GM18502 (cell line): ENCODE measurements around the gene PFDN4.

Source experiments
- ATAC-seq: cut with Tn5 transposase; IDR thresholded peaks from one replicate; pipeline ENCODE4 v1.9.1; 2021; ENCODE audit warnings: mild to moderate bottlenecking; ENCODE audit not compliant: unreplicated experiment, poor library complexity

Gene PFDN4

GRCh38 chr20:54199283-54199682 lies 8.6 kb upstream of the PFDN4 start:
- peak; percentile 9 for ATAC-seq

GRCh38 chr20:54199721-54200176 lies 8.1 kb upstream of the PFDN4 start:
- peak; percentile 54 for ATAC-seq

- ATAC-seq: no peak
Observed at GRCh38 chr20:54200487-54201267, 7.2 kb upstream of the PFDN4 start.

- ATAC-seq: no peak
Observed at GRCh38 chr20:54201268-54201846, 6.5 kb upstream of the PFDN4 start.

GRCh38 chr20:54203281-54203680 lies 4.6 kb upstream of the PFDN4 start:
- ATAC-seq: no peak

- ATAC-seq: no peak
Observed at GRCh38 chr20:54204063-54204462, 3.8 kb upstream of the PFDN4 start.

- no peak for ATAC-seq
Observed at GRCh38 chr20:54204481-54204880, 3.4 kb upstream of the PFDN4 start.

GRCh38 chr20:54205450-54205849 lies 2.4 kb upstream of the PFDN4 start:
- no peak for ATAC-seq

GRCh38 chr20:54207053-54207742 lies 689 bp upstream of the PFDN4 start:
- ATAC-seq: no peak

GRCh38 chr20:54208548-54209176 lies 775 bp downstream of the PFDN4 start:
- ATAC-seq: peak; percentile 12

- ATAC-seq: no peak
Observed at GRCh38 chr20:54209216-54209813, 1.4 kb downstream of the PFDN4 start.

- no peak for ATAC-seq
Observed at GRCh38 chr20:54212226-54212625, 4.3 kb downstream of the PFDN4 start.

- no peak for ATAC-seq
Observed at GRCh38 chr20:54212871-54213270, 5.0 kb downstream of the PFDN4 start.

- ATAC-seq: no peak
Observed at GRCh38 chr20:54214566-54214965, 6.7 kb downstream of the PFDN4 start.

- no peak for ATAC-seq
Observed at GRCh38 chr20:54215157-54215789, 7.4 kb downstream of the PFDN4 start.

- ATAC-seq: no peak
Observed at GRCh38 chr20:54217762-54218161, 9.9 kb downstream of the PFDN4 start.

GRCh38 chr20:54218470-54218869 lies 10.6 kb downstream of the PFDN4 start:
- no peak for ATAC-seq

- no peak for ATAC-seq
Observed at GRCh38 chr20:54219751-54220426, 12.0 kb downstream of the PFDN4 start.

- no peak for ATAC-seq
Observed at GRCh38 chr20:54220722-54221121, 12.8 kb downstream of the PFDN4 start.

GRCh38 chr20:54221353-54221752 lies 13.5 kb downstream of the PFDN4 start:
- ATAC-seq: no peak
